NCI-H446 (cell line): ENCODE results near the gene PSG7.
"Not testable (repeated sequence)": the region's sequence is repeated elsewhere in the genome, so short reads cannot be mapped to it uniquely, and the experiment has no call there.

Experiments
- DNase-seq, 2 experiments: peaks; one replicate each; lab custom pipeline; 2025; lab: John Stamatoyannopoulos, UW

The PSG7 gene

GRCh38 chr19:42916931-42917330, 20.1 kb downstream of the PSG7 start:
- DNase-seq: not testable (repeated sequence)

GRCh38 chr19:42913516-42913915, 23.5 kb downstream of the PSG7 start:
- DNase-seq: not testable (repeated sequence)

- DNase-seq: not testable (repeated sequence)
Observed at GRCh38 chr19:42912941-42913340, 24.1 kb downstream of the PSG7 start.

- not testable (repeated sequence) for DNase-seq
Observed at GRCh38 chr19:42911731-42912130, 25.3 kb downstream of the PSG7 start.

- DNase-seq: not testable (repeated sequence)
Observed at GRCh38 chr19:42906162-42906561, 30.8 kb downstream of the PSG7 start.

GRCh38 chr19:42900561-42900960, 36.4 kb downstream of the PSG7 start:
- DNase-seq: not testable (repeated sequence)

- DNase-seq: not testable (repeated sequence)
Observed at GRCh38 chr19:42899674-42900073, 37.3 kb downstream of the PSG7 start.

GRCh38 chr19:42899110-42899509, 37.9 kb downstream of the PSG7 start:
- not testable (repeated sequence) for DNase-seq

GRCh38 chr19:42898656-42899055, 38.4 kb downstream of the PSG7 start:
- not testable (repeated sequence) for DNase-seq

- not testable (repeated sequence) for DNase-seq
Observed at GRCh38 chr19:42897729-42898128, 39.3 kb downstream of the PSG7 start.

- DNase-seq: not testable (repeated sequence)
Observed at GRCh38 chr19:42890446-42890845, 46.6 kb downstream of the PSG7 start.

GRCh38 chr19:42887876-42888445, 49.0 kb downstream of the PSG7 start:
- DNase-seq: not testable (repeated sequence)

- not testable (repeated sequence) for DNase-seq
Observed at GRCh38 chr19:42882730-42883129, 54.3 kb downstream of the PSG7 start.

- not testable (repeated sequence) for DNase-seq
Observed at GRCh38 chr19:42882010-42882409, 55.0 kb downstream of the PSG7 start.

GRCh38 chr19:42881279-42881678, 55.7 kb downstream of the PSG7 start:
- DNase-seq: not testable (repeated sequence)

- not testable (repeated sequence) for DNase-seq
Observed at GRCh38 chr19:42880621-42881020, 56.4 kb downstream of the PSG7 start.

- DNase-seq: no peak
Observed at GRCh38 chr19:42879613-42880012, 57.4 kb downstream of the PSG7 start, which contains the start of gene PSG1. TSS of gene PSG1 (minus strand) at chr19:42879713. CDS start at chr19:42879581, 132 bp downstream.

- not testable (repeated sequence) for DNase-seq
Observed at GRCh38 chr19:42876596-42876995, 60.4 kb downstream of the PSG7 start.

- not testable (repeated sequence) for DNase-seq
Observed at GRCh38 chr19:42875881-42876280, 61.1 kb downstream of the PSG7 start.

- DNase-seq: not testable (repeated sequence)
Observed at GRCh38 chr19:42874901-42875813, 61.9 kb downstream of the PSG7 start.

- DNase-seq: not testable (repeated sequence)
Observed at GRCh38 chr19:42874136-42874535, 62.9 kb downstream of the PSG7 start.
